GM21576 (cell line): Measurements from ENCODE around the gene KLRC4.
"Not testable (repeated sequence)": the region's sequence is repeated elsewhere in the genome, so short reads cannot be mapped to it uniquely, and the experiment has no call there.

Source experiments
- ATAC-seq: cut with Tn5 transposase; IDR thresholded peaks from one replicate; pipeline ENCODE4 v1.9.1; 2021; ENCODE audit warnings: mild to moderate bottlenecking, moderate library complexity; ENCODE audit not compliant: unreplicated experiment

The KLRC4 gene

GRCh38 chr12:10398168-10398567 lies 11.4 kb downstream of the KLRC4 start:
- ATAC-seq = no peak

- no peak for ATAC-seq
Observed at GRCh38 chr12:10397296-10397695, 12.3 kb downstream of the KLRC4 start.

- ATAC-seq = not testable (repeated sequence)
Observed at GRCh38 chr12:10396176-10396575, 13.4 kb downstream of the KLRC4 start.

- ATAC-seq = peak; percentile 81
Observed at GRCh38 chr12:10395390-10395998, 14.1 kb downstream of the KLRC4 start.

DNA sequence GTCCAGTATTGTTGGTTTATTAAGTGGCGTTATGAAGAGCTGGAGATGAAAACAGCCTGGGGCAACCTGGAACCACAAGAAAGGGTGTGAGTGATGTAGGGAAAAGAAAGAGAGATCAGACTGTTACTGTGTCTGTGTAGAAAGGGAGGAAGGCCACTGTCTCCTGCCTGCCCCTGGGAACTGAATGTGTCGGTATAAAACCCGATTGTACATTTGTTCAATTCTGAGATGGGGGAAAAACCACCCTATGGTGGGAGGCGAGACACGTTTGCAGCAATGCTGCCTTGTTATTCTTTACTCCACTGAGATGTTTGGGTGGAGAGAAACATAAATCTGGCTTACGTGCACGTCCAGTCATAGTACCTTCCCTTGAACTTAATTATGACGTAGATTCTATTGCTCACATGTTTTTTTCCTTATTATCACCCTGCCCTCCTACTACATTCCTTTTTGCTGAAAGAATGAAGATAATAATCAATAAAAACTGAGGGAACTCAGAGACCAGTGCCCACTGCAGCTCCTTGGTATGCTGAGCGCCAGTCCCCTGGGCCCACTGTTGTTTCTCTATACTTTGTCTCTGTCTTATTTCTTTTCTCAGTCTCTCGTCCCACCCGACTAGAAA lies 14.9 kb downstream of the KLRC4 start:
- ATAC-seq = not testable (repeated sequence)

- ATAC-seq = no peak
Observed at GRCh38 chr12:10393291-10393690, 16.3 kb downstream of the KLRC4 start.

GRCh38 chr12:10392394-10392930 lies 17.1 kb downstream of the KLRC4 start:
- ATAC-seq = peak; percentile 63

- not testable (repeated sequence) for ATAC-seq
Observed at GRCh38 chr12:10390991-10391390, 18.6 kb downstream of the KLRC4 start.

DNA sequence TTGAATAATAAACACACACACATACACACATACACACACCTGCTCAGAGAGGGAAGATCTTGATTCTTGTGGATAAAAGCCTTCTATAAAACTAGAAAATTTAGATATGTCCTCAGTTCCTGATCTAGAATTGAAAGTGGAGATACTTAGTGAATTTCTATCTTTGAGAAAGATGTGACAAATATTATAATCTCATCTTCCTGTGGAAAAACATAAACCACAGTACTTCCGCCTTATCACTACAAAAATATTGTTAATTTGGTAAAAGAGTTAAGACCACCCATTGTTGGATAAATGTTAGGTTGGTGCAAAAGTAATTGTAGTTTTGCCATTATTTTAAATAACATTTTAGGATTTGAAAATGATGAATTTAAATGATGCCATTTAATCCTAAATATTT lies 19.7 kb downstream of the KLRC4 start, which contains the start of gene KLRK1:
Gene KLRK1 (minus strand): TSS at position 138 of the 400 bp plus-strand sequence. CDS start 1,231 bp downstream, outside the sequence.
- ATAC-seq = no peak

DNA sequence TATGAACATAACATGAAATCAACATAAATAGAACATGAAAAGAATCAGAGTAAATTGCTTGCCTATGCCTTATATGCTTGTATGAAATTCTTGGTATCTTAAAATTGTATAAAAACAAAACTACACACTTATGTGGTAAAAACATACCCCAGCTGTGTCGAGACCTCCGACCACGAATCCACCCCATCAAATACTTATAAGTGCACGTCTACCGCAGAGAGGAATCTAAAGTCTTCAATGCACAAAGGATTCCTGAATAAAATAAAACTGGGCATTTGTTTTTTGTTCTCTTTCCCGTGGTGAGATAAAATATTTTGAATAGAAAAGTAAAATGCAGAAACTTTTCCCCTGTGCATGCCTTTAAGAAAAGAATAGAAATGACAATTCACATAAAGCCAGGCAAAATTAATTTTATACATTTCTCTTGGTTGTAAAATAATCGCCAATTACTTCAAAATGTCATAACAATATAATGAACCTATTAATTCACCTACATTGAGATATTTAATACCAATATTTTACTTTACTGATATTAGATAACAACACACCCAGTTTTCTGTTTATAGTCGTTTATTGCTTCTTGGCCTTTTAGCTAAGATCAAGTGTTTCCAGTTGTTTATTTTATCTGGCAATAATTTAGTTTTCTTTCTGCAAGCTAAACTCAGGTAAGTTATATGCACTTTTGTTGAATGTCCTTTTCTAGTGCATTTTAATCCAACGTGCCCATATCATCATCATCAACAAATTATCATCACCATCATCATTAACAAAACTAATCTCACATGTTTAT lies 20.7 kb downstream of the KLRC4 start:
- ATAC-seq = no peak

DNA sequence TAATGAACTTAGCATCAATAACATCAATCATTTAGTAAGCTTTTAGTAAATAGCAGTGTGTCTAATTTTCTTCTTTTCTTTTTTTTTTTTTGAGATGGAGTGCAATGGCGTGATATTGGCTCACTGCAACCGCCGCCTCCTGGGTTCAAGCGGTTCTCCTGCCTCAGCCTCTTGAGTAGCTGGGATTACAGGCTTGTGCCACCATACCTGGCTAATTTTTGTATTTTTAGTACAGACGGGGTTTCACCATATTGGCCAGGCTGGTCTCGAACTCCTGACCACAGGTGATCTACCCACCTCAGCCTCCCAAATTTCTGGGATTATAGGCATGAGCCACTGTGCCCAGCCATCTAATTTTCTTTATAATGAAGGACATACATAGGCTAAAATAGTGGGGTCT lies 22.1 kb downstream of the KLRC4 start:
- not testable (repeated sequence) for ATAC-seq

- no peak for ATAC-seq
Observed at GRCh38 chr12:10386857-10387256, 22.7 kb downstream of the KLRC4 start.

GRCh38 chr12:10385166-10385613 lies 24.4 kb downstream of the KLRC4 start:
- no peak for ATAC-seq

- ATAC-seq = no peak
Observed at GRCh38 chr12:10384191-10384590, 25.4 kb downstream of the KLRC4 start.

- no peak for ATAC-seq
Observed at GRCh38 chr12:10381928-10382628, 27.5 kb downstream of the KLRC4 start.

DNA sequence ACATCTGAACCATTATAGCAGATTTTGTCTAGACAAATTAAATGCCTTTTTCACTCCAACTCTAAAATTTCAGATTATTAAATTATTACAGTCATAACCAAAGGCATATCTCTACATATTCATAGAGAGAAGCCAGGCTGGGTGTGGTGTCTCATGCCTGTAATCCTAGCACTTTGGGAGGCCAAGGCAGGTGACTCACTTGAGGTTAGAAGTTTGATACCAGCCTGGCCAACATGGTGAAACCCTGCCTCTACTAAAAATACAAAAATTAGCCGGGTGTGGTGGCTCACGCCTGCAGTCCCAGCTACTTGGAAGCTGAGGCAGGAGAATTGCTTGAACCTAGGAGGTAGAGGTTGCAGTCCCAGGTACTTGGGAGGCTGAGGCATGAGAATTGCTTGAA lies 30.8 kb downstream of the KLRC4 start:
- not testable (repeated sequence) for ATAC-seq

DNA sequence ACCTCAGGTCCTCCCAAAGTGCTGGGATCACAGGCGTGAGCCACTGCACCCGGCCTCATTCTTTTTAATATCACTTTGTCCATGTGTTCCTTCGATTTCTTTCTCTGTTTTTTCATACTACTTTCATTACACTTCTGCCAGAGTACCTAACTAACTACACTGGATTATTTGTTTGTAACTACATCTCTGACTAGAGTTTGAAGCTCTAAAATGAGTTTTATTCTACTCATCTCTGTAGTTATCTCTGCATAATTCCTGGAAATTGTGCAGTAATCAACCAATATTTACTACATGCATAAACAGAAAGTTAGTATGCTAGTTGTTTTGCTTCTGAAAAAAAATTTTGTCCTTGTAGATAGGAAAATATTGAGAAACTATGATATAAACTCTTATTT lies 34.9 kb downstream of the KLRC4 start:
- ATAC-seq = no peak

GRCh38 chr12:10372559-10372958 lies 37.0 kb downstream of the KLRC4 start:
- no peak for ATAC-seq

DNA sequence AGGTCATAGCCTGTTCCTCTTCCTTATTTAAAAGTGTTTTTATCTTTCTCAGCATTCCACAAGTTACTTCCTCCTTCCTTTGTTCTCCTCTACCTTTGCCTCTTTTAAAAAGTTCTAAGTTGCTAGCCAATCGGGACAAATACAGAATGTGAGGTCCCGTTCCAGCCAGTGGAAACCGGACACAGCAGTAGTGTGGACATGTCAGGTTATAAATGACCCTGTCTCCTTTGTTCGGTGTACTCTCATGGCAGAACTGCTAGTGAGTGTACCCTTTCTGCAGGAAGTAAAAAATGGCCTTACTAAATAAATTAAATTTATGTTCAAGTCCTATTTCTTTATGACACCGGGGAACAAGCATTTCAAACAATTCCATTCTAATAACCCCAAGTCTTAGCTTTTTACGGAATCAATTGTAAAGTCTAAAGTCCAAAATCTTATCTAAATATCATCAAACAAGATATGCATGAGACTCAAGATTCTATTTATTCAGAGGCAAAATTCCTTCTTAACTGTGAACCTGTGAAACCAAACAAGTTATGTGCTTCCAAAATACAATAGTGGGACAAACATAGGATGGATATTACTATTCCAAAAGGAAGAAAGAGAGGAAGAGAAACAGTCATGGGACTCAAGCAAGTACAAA lies 37.5 kb downstream of the KLRC4 start:
- not testable (repeated sequence) for ATAC-seq
